Right lobe of liver (tissue), 4 donors: ENCODE data around the gene MS4A18.
"Not testable (repeated sequence)": the region's sequence is repeated elsewhere in the genome, so short reads cannot be mapped to it uniquely, and the experiment has no call there.

Experiments used
- POLR2A ChIP-seq: fragments of 450-650 bp; IDR thresholded peaks from one replicate; pipeline ENCODE4 v1.6.1; 2017; ENCODE audit warnings: antibody characterized with exemption, mild to moderate bottlenecking
- TF ChIP-seq, protein P1 (sequence below), 4 donors: fragments of 200-600 bp in 3 of 4; fragments of 450-650 bp in 1 of 4; IDR thresholded peaks; one replicate each; pipeline versions ENCODE4 v1.5.1 to v1.8.0; 2016 to 2022; ENCODE audit warnings: antibody characterized with exemption in 4 of 4, mild to moderate bottlenecking in 2 of 4
- donor health status: DM: no; HTN: no; CAD: no.
- donor health status: DM: no; HTN: no; CAD: no.
- donor health status: DM: no; HTN: yes; CAD: no.

GRCh38 chr11:60684541-60684848 is 40.0 kb upstream of the MS4A18 start:
- TF ChIP-seq POLR2A: not testable (repeated sequence)
- TF ChIP-seq, protein P1, sequence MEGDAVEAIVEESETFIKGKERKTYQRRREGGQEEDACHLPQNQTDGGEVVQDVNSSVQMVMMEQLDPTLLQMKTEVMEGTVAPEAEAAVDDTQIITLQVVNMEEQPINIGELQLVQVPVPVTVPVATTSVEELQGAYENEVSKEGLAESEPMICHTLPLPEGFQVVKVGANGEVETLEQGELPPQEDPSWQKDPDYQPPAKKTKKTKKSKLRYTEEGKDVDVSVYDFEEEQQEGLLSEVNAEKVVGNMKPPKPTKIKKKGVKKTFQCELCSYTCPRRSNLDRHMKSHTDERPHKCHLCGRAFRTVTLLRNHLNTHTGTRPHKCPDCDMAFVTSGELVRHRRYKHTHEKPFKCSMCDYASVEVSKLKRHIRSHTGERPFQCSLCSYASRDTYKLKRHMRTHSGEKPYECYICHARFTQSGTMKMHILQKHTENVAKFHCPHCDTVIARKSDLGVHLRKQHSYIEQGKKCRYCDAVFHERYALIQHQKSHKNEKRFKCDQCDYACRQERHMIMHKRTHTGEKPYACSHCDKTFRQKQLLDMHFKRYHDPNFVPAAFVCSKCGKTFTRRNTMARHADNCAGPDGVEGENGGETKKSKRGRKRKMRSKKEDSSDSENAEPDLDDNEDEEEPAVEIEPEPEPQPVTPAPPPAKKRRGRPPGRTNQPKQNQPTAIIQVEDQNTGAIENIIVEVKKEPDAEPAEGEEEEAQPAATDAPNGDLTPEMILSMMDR (IDR thresholded peaks at IDR 0.05): not testable (repeated sequence)
